ENCODE data around the gene ABCC8.

Gene ABCC8

DNA sequence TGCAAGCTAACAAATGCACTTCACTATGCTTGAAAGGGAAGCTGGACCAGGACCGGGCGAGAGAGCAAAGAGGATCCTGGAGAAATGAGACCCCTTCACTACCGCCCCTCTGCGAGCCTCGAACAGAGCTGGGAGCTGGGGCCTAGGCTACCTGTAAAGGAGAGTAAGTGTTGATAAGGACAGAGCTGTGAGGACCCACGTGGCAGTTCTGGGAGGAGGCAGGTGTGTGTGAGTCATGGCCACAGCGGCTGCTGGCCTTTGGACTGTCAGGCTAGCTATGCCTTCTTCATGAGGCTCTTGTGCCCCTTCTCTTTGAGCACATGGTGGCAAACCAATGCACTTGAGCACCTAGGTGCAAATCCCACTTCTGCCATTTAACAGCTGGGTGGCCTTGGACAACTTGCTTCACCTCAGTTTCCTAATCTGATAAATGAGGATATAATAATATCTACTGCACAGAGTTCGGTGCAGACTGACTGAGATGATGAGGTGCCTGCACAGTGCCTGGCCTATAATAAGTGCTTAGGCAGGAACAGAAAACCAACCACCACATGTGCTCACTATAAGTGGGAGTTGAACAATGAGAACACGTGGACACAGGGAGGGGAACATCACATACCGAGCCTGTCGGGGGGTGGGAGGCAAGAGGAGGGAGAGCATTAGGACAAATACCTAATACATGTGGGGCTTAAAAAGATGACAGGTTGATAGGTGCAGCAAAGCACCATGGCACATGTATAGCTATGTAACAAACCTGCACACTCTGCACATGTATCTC, 52.9 kb downstream of the ABCC8 start:
- DNase-seq, result peak; percentile 95

DNA sequence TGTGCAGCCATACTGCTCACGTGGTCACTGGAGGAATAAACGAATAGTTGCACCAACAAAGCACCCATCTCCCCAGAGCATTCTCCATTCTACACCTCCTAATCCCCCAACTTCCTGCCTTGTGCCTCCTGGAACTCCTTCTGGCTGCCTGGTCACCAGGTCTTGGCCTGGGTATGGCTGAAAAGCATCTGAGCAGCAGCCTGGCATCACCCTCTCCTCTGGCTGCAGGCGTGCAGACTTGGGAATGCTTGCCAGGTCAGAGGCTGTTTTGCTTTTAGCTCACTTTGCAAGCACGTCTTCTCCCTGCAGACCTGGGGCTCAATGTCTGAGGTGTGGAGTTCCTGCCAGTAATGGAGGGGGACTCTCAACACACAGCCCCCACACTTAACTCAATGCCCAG, 54.9 kb downstream of the ABCC8 start:
- no peak for DNase-seq

DNA sequence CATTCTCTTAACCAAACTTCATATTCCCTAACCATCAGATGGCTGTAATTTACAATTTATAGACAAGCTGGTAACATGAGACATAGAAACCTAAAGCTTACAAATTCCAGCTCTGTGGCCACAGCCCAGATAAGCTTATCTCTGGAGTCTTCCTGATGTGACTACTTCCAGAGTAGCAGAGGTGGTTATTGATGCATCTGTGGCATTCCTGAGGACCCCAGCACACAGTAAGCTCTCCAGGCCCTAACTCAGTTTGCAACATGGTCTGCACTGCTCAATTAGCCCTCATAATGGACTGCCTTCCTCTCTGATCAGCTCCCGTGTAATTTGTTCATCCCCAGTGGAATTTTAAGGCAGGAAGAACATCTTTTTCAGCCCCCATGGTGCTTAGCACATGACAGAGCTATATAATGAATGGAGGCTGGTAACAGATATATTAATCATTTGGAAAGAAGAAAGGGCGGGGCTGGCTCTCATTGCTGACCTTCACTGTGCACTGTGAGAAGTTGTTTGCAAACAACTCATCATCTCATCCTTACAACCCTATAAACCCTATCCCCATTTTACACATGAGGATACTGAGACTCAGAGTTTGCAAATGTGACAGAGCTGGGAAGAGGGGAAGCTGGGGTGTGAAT, 58.1 kb downstream of the ABCC8 start:
- DNase-seq, result no peak

DNA sequence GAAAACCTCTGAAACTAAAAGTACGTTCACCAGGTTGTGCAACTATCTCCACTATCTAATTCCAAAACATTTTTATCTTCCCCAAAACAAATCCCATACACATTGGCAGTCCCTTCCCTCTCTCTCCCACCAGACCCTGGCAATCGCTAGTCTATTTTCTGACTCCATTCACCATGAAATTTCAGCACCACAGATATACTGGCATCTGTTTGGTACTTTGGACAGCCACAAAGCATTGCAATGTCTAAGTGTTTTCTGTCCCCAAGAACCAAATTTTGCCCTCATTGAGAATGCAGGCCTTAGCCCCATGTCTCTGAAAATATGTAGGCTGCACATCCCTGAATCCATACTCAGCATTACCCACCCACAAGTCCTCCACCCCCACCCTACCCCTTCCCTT, 60.2 kb downstream of the ABCC8 start:
- DNase-seq, result no peak

DNA sequence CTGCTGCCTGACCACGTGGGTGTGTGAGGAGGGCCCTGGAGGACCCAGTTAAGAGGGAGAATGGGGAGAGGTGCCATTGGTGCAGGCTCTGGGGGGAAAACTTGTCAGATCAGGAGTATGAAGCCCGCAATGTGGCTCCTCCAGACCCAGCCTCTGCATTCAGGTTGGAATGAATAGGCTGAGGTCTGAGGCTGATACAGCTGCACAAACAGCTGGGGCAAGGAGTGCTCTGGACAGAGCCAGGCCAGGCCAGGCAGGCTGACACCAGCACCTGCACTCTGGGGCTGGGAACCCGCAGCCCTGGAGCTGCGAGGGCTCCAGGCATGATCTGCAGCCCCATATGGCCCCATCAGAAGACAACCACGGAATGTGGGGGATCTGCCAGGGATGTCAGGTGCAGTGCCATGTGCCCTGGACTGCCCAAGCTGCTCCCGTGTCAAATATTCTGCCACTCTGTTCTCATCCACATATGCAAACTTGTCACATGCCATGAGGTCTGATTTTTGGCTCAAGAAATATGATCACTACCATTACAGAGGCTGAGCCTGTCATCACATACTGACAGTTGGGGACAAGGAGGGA, 61.0 kb downstream of the ABCC8 start:
- peak; percentile 50 for DNase-seq

DNA sequence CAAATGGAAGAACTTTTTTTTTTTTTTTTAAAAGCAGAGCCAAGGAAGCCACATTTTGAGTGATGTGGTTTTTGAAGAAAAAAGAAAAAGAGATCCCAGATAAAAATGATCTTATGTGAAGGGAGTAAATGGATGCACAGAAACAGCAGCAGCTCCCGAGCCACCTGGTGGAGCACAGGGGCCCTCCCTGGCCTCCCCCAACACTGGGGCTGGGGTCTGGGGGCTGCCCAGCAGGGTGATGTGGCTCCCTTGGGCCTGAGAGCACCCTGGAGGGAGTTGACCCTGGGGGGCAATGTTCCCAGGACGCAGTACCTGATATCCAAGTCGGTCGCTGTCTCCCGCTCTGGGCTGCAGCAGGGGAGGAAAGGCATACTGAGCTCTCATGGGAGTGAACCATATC, 61.7 kb downstream of the ABCC8 start:
- DNase-seq, result no peak

DNA sequence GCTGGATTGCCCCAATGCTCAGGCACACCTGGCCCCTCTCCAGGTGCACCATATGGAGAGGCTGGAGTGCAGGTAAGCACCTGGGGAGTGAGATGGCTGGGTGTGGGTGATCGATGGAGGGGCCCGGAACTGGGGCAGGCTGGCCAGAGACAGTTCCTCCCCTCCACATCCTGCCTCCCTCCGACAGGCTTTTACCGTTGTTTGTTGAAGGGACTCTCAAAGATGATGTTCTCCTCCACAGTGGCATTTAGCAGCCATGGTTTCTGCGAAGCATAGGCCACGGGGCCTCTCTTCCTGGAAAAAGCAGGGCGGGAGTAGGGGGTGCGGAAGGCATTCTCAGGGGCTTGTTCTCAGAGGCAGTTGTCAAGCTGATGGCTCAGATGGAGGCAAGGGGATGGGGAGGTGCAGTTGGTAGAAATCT, 62.3 kb downstream of the ABCC8 start:
- DNase-seq, result peak; percentile 88

DNA sequence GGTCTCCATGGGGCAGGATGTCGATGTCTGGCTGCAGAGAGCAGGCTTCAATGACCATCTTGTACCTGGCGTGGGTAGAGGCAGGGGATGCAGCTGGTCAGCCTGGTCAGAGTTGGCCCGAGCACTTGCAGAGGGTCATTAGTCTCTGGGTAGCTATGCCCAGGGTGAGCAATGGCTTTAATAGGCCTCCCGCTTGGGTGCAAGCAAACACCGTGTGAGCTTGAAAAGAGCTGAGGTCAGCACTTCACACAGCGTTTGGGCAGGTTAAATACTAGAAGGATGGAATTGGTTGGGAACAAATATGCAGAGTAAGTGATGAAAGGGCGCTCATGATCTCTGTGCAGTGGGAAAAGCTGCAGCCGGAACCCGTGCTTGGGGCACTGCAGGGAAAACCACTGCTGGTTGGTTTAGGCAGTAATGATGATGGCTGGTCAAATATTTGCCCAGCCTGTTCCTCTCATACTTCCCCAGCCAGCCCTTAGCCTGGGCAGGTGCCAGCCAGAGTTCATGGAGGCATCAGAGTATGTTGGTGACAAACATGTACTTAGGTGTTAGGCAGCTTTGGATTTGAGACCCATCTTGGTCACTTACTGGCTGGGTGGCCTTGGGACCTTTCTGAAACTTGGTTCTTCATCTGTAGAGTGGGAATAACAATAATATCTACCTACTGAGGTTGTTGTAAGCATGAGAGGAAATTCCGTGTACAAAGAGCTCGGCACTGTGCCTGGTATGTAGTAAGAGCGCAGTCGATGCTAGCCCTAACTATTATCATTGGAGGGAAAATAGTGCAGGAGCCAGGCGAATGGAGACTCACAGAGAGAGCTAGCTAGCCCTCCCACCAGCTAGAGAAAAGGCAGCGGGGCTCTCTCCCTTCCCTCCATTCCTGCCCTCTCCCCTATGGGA, 63.0 kb downstream of the ABCC8 start:
- DNase-seq, result peak; percentile 99

DNA sequence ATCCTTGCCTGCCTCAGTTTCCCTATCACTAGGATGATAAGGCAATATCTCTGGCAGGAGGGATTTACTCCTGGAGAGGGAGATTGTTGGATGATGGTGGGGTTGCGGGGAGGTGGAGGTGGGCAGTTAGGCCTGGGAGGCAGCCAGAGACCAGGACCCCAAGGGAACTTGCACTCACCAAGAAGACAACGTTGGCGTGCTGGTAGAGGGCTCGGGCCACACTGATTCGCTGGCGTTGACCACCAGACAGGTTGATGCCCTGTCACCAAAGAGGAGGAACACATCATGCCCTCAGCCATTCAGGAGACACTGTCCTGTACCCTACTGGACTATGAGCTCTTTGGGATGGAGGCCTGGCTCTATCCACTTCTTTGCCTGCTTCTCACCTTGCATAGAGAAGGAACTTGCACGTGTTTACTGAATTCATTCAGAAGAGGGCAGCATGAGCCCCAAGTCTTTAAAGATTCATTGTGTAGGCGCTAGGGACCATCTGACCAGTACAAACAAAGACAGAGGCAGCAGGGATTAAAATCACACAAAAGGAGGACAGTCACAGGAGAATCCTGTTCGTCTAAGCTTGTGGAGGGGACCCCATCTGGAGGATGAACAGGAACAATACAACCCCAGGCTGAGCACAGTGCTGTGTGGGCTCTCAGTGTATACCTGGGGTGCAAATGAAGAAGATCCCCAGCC, 64.0 kb downstream of the ABCC8 start:
- DNase-seq, result peak; percentile 79

DNA sequence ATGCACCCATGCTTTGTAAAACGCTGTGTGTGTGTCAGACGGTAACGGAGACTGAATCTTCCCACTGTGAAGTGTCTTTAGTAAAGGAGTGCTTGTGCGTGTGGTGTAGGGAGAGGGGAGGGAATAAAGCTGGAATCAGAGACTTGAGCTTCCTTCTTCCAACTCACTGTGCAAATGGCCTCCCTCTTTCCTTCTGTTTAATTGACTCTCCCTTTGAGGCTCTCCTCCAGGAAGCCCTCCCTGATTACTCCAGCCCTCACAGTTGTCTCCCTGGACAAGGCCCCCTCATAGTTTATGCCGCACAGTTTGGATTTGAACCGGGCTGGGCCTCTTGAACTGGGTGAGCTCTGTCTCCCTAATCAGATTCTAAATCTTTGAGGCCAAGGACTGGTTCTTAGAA, 65.2 kb downstream of the ABCC8 start:
- no peak for DNase-seq

DNA sequence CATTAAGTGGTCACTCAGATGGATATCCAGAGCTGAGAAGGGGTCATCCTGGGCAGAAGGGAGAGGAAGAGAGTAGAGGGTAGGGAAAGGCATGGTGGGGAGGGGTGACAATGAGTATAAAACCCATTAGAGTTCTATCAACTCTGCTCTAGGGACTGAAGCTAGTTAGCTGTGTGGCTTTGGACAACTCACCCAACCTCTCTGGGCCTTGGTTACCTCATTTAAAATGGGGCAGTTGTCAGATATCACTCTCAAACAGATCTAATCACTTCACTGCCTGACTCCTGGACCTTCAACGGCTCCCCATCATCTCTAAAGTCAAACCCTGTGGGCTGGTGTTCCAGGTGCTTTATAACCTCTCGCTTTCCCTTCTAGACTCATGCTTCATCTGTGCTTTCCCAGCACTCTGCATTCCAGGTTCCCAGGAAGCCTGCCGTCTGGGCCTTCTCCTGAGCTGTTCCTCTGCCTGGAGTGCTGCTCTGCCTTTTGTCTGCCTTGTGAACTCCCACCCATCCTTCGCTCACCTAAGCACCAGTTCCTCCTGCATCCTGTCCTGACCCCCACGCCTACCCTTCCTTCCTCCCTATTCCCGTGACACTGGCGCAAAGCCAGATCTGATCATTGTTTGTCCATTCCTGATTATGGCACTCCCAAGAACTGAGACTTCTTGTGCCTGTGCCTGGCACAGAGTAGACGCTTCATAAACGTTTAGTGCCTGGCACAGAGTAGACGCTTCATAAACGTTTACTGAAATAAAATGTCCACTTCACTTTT, 65.9 kb downstream of the ABCC8 start:
- DNase-seq, result peak; percentile 23

DNA sequence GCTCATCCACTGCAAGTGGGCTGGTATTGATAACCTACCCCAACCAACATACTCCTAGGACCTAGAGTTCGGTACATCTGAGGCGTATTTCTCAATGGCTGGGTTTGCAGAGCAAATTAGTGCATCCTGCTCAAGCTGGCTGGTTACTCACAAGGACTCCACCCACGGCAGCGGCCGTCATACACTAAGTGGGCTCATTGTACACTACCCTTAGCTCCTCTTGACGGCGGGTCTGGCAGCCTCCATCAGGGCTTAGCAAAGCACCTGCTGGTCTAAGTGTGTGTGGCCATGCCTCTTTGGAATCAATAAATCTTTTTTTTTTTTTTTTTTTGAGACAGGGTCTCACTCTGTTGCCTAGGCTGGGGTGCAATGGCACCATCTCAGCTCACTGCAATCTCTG, 68.0 kb downstream of the ABCC8 start:
- DNase-seq, result peak; percentile 29

DNA sequence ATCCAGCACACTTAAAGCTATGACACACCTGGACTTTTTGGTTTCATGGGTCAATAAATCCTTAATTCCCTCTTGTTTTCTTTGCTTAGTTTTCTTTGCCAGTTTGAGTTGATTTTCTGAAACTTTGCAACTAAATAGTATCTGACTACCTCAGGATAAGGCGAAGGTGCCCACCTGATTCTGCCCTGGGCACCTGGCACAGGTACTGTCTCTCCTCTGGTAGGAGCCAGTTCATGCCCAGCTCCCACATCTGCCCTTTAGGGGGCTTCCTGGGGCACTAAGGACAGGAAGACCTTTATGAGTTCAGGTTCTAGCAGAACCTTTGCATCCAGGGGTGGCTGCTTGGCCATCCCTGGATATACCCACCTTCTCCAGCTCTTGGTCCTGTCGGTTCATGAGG, 68.6 kb downstream of the ABCC8 start:
- DNase-seq, result peak; percentile 42

DNA sequence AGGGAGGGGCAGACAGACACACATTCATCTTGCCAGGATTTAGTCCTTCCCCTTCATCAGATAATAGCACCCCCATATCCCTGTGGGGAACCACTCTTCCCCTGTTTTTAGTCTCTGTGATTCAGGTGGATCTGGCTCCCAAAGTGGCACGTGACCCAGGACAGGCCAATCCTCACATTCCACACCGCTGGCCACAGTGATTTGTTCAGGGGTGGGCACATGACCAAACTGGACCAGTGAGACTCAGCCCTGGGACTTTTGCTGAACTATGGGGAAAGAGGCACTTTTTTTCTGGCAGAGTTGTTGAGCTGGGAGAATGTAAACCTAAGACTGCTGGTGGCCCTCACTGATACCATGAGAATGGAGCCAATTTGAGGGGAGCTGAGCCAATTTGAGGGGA, 69.1 kb downstream of the ABCC8 start:
- peak; percentile 43 for DNase-seq

DNA sequence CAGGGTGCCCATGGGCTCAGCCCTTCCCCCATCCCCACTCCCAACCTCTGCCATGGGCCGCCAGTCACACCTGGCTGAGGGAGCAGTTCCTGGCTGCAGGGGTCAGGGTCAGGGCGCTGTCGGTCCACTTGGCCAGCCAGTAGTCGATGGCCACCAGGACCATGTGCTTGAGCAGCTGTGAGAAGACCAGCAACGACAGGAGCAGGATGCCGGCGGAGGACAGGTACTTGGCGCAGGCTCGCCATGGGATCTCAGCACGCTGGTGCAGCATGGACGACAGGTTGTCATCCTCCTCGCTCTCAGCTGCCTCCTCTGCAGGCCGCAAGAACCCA, 69.9 kb downstream of the ABCC8 start:
- DNase-seq, result no peak

DNA sequence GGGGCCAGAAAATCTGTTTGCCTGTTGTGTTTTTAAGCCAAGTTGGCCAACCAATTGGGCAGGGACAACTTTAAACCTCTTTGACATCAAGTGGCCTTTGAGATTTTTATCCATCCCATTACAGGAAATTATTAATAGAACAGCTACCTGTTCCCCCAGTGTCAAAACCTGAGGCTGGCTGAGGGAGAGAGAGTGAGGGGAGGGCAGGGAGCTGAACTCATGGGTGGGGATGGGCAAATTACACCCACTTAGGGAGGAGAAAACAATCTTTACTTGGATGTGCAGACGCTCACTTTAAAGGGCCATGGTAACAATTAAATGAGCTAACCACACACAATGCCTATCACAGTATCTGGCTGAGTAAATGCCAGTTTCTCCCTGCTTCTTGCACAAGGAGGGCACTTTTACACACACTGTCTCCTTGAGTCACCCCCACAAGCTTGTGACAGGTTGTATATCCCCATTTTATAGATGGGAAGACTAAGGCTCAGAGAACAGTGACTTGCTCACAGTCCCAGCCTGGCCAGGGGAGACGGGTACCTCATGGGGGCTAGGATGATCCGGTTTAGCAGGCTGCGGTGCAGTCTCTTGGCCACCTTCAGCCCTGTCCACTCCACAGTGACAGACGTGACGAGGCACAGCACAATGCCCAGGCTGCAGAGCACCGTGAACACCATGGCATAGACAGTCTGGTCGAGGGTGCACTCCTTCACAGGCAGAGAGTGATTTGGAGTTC, 70.4 kb downstream of the ABCC8 start:
- peak; percentile 39 for DNase-seq

DNA sequence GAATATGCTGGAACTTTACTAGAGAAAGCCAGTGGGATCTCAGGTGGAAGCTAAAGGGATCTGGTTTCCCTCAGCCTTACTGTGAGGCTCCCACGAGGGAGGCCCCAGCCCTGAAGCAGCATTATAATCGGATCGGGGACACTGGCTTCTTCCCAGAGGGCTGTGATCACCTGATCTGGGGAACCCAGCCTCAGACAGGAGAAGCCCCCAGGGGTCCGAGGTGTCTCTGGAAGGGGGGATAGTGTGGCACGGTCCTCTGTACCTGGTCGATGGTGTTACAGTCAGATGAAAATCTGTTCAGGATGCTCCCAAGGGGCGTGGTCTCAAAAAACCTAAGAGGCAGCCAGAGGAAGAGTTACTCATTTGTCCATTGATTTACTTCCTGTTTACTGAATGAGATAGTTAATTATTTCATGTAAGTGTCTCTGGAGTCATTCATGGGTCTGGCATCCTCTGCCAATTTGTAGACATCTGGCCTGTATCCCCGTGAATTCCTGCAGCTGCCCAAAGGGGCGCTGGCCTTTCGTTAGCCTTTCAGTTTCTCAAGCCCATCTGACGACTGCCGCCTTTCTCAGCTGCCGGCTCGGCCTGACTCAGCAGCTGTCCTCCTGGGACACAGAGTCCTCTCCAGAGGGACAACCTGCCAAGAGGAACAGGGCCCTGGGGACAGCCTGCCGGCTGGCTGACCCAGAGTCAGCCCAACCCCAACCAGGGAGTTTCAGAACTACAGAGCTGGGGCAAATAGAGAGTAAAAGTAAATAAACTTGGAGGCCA, 71.2 kb downstream of the ABCC8 start:
- peak; percentile 90 for DNase-seq

DNA sequence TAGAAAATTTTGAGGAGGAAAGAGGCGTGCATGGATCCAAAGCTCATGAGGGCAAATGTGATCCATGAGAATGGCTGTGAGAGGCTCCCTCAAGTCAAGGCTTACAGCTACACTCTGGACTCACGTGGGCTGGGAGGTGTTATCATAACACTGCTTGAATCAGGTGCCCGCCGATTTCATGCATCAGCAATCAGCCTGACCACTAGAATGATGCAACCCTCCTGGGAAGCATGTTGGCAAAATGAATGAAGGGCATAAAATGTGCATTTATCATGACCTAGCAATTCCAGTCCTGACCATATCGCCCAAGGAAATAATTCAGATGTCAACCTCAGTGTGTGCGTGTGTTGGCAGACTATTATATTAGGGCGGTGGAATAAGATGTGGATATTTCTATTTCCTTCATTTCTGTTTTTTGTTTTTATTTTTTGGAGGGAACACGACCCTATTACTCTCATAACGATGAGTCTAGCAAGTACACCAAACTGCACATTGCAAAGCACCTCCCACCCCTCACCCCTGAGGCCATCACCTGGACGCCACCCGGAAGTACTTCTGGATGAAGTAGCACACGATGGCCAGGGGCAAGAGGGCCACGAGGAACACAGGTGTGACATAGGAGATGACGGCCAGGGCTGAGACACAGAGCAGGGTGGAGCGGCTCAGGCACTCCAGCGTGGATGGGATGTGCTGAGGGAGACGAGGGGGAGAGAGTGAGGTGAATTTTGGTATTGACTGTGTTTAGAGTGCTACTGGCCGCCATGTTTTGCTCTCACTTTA, 72.5 kb downstream of the ABCC8 start:
- DNase-seq, result no peak

DNA sequence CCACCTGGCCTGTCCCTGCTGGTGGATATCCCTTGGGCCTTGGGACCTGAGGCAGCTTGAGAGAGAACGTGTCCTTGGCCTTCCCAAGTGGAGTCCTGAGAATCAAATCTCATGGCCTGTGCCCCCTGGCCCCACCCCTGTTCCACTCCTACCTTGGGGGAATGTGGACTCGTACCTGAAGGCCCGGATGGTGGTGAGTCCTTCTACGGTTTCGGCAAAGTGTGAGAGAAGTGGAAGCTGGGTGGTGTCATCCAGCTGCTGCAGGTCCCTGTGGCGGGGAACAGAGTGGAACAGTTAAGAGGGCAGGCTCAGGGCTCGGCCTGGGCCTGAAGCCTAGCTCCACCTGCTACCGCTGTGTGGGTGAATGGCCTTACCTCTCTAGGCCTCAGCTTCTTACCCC, 74.2 kb downstream of the ABCC8 start:
- DNase-seq, result no peak

DNA sequence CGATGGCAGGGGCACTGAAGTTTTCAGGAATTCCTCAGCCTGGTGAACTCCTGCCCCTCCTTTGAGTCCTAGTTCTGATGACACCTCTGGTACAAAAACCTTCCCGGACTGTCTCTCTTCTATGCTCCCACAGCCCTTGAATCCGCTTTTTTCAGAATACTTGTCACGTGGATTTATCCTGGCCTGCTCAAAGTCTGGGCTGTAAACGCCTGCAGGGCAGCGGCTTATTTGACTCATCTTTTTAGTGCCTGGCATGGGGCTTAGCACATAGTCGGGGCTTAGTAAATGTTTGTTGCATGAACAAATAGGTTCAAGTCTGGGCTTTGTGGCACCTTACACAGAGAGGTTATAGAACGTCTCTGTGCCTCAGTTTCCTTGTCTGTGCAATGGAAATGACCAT, 74.8 kb downstream of the ABCC8 start:
- DNase-seq, result no peak

All from DMS53 (cell line).